ENCODE data around the gene ANKK1.

- TF ChIP-seq CTCF (IDR thresholded peaks at IDR 0.05; ENCODE audit: low read depth, low read length) (no peak), MYC (IDR thresholded peaks at IDR 0.05; ENCODE audit: low read depth, low read length) (no peak), POLR2A (IDR thresholded peaks at IDR 0.05; ENCODE audit: extremely low read depth, insufficient read length) (no peak)
Observed at GRCh38 chr11:113378692-113379091, 8.9 kb upstream of the ANKK1 start.

Measured in NB4 (cell line).